OCI-LY1 (cell line): ENCODE measurements around the gene TSR1.

Experiments used
- H2AFZ ChIP-seq: fragments of 200-600 bp; sonication (generic), shearing (Covaris generic); 2 replicates; pipeline ENCODE4 v1.6.0; 2014; ENCODE audit warnings: antibody characterized with exemption, mild to moderate bottlenecking, low read length
- H3F3A ChIP-seq: fragments of 200-600 bp; sonication (generic), shearing (Covaris generic); 2 replicates; pipeline ENCODE4 v1.6.0; 2014; ENCODE audit warnings: mild to moderate bottlenecking, antibody characterized with exemption, low read length, moderate library complexity; ENCODE audit not compliant: insufficient read depth
- H3K27ac ChIP-seq: fragments of 200-600 bp; sonication (generic); 2 replicates; pipeline ENCODE4 v1.5.1; 2014; ENCODE audit warnings: low read length, mixed run types, mild to moderate bottlenecking, low read depth; ENCODE audit not compliant: poor library complexity, severe bottlenecking
- H3K27me3 ChIP-seq: fragments of 200-600 bp; sonication (generic); 2 replicates; pipeline ENCODE4 v1.6.0; 2014; ENCODE audit warnings: antibody characterized with exemption, mild to moderate bottlenecking, low read length, moderate library complexity; ENCODE audit not compliant: insufficient read depth
- H3K36me3 ChIP-seq: fragments of 200-600 bp; sonication (generic); 2 replicates; pipeline ENCODE4 v1.6.1; 2014; ENCODE audit warnings: mild to moderate bottlenecking, antibody characterized with exemption, low read length, moderate library complexity, mixed read lengths; ENCODE audit not compliant: insufficient read depth
- H3K4me1 ChIP-seq: fragments of 200-600 bp; sonication (generic); 2 replicates; pipeline ENCODE4 v1.5.1; 2014; ENCODE audit warnings: mild to moderate bottlenecking, low read length, moderate library complexity; ENCODE audit not compliant: insufficient read depth, severe bottlenecking
- H3K4me2 ChIP-seq: fragments of 200-600 bp; sonication (generic), shearing (Covaris generic); 2 replicates; pipeline ENCODE4 v1.6.1; 2014; ENCODE audit warnings: low read length
- H3K4me3 ChIP-seq: fragments of 200-600 bp; sonication (generic); 2 replicates; pipeline ENCODE4 v1.5.1; 2014; ENCODE audit warnings: low read length, low read depth, mild to moderate bottlenecking, mixed read lengths; ENCODE audit not compliant: poor library complexity, severe bottlenecking
- H3K79me2 ChIP-seq: fragments of 200-600 bp; shearing (Covaris generic); 2 replicates; pipeline ENCODE4 v1.6.1; 2016; ENCODE audit warnings: mixed run types, low read length, mixed read lengths; ENCODE audit not compliant: insufficient read depth
- H3K9ac ChIP-seq: fragments of 200-600 bp; sonication (generic), shearing (Covaris generic); 2 replicates; pipeline ENCODE4 v1.6.1; 2014; ENCODE audit warnings: mild to moderate bottlenecking, low read length, mixed read lengths
- H3K9me2 ChIP-seq: fragments of 200-600 bp; sonication (generic), shearing (Covaris generic); 2 replicates; pipeline ENCODE4 v1.6.1; 2014; ENCODE audit warnings: low read depth, mild to moderate bottlenecking, low read length, mixed read lengths
- H3K9me3 ChIP-seq: fragments of 200-600 bp; shearing (Covaris generic); 2 replicates; pipeline ENCODE4 v1.6.1; 2014; ENCODE audit warnings: low read length, mixed read lengths
- H4K20me1 ChIP-seq: fragments of 200-600 bp; sonication (generic), shearing (Covaris generic); 2 replicates; pipeline ENCODE4 v1.6.0; 2016; ENCODE audit warnings: mild to moderate bottlenecking, low read length; ENCODE audit not compliant: insufficient read depth
- CTCF ChIP-seq: fragments of 200-600 bp; sonication (generic), shearing (Covaris generic); IDR thresholded peaks from 2 replicates; pipeline ENCODE4 v1.5.1; 2017; ENCODE audit warnings: mild to moderate bottlenecking, antibody characterized with exemption, low read length, moderate library complexity, mixed read lengths
- EZH2 ChIP-seq: fragments of 200-600 bp; sonication (generic), shearing (Covaris generic); IDR thresholded peaks from 2 replicates; pipeline ENCODE4 v1.8.0; 2017; ENCODE audit warnings: borderline replicate concordance, mixed run types, mild to moderate bottlenecking, antibody characterized with exemption, low read length, moderate library complexity, mixed read lengths

The TSR1 gene

GRCh38 chr17:2312736-2313135, 23.5 kb downstream of the TSR1 start:
- Histone ChIP-seq H3K79me2 (no peaks in the 10 kb centered on the region), H3K4me2 (no peak overlapping the region), H3K27me3 (no peaks in the 10 kb centered on the region), H3K9me3 (no peaks in the 10 kb centered on the region), H3K36me3 (no peaks in the 10 kb centered on the region), H3K4me1 (no peaks in the 10 kb centered on the region), H2AFZ (no peak overlapping the region), H3F3A (no peaks in the 10 kb centered on the region), H3K9ac (no peak overlapping the region), H4K20me1 (no peaks in the 10 kb centered on the region), H3K4me3 (no peak overlapping the region), H3K27ac (no peak overlapping the region), H3K9me2 (no peaks in the 10 kb centered on the region)
- no peak for TF ChIP-seq EZH2
- no peak for TF ChIP-seq CTCF

GRCh38 chr17:2309338-2310154, 26.7 kb downstream of the TSR1 start:
- Histone ChIP-seq H3F3A (no peaks in the 10 kb centered on the region), H3K4me1 (peaks cover 4% of the 10 kb centered on the region), H3K79me2 (no peaks in the 10 kb centered on the region), H2AFZ (no peak overlapping the region), H3K4me2 (no peak overlapping the region), H4K20me1 (no peaks in the 10 kb centered on the region), H3K4me3 (no peak overlapping the region), H3K27ac (no peak overlapping the region), H3K27me3 (no peaks in the 10 kb centered on the region), H3K9me2 (no peaks in the 10 kb centered on the region), H3K9me3 (no peaks in the 10 kb centered on the region), H3K36me3 (no peaks in the 10 kb centered on the region), H3K9ac (no peak overlapping the region)
- TF ChIP-seq EZH2: no peak
- no peak for TF ChIP-seq CTCF

GRCh38 chr17:2304931-2305330, 31.3 kb downstream of the TSR1 start:
- TF ChIP-seq CTCF (no peak), EZH2 (no peak)
- Histone ChIP-seq H3K79me2 (0 out of 2 replicates have a peak, but pooled peaks cover 7% of the 10 kb centered on the region), H3K27me3 (no peaks in the 10 kb centered on the region), H3K9ac (peak overlapping the region; percentile 34; the same call in 1 of the 2 replicates), H3K4me3 (peak overlapping the region; percentile 86), H3K9me2 (no peaks in the 10 kb centered on the region), H3K27ac (no peak overlapping the region), H2AFZ (no peak overlapping the region), H3K4me1 (peaks cover 18% of the 10 kb centered on the region), H3F3A (no peaks in the 10 kb centered on the region), H4K20me1 (no peaks in the 10 kb centered on the region), H3K4me2 (peak overlapping the region; percentile 68; the same call in 1 of the 2 replicates), H3K36me3 (peaks cover 7% of the 10 kb centered on the region; the same call in 1 of the 2 replicates), H3K9me3 (no peaks in the 10 kb centered on the region)
